WTC11 (cell line): ENCODE results near the gene FMOD. TPM values are rescaled to one million over a fixed set of nuclear protein-coding genes. Genes with fewer than 3 reads are reported as not detected.

Experiments
- ATAC-seq: fragments of 200-7000 bp; cut with Tn5 transposase; 2 replicates; pipeline ENCODE4 v1.10.0; 2021; ENCODE audit warnings: mild to moderate bottlenecking, moderate library complexity
- CTCF ChIA-PET: fragments of 300-600 bp; sonication (Branson Sonifier 250); formaldehyde crosslinking; loops from one replicate; lab custom pipeline; 2021; ENCODE audit warnings: antibody characterized with exemption; lab: Charles Lee
- POLR2A ChIA-PET: fragments of 350-600 bp; sonication (Branson Sonifier 250); formaldehyde crosslinking; loops from one replicate; lab custom pipeline; 2021; ENCODE audit warnings: antibody characterized with exemption; lab: Charles Lee
- DNase-seq: peaks from one replicate; pipeline ENCODE4 v3.0.0; 2021; ENCODE audit warnings: low spot score
- H3K27ac Mint-ChIP-seq: 2 replicates; pipeline ENCODE4 v1.8.0; 2021; ENCODE audit warnings: mixed read lengths
- H3K27me3 Mint-ChIP-seq: 2 replicates; pipeline ENCODE4 v1.8.0; 2021; ENCODE audit warnings: low read depth, mild to moderate bottlenecking, moderate library complexity, mixed read lengths
- H3K36me3 Mint-ChIP-seq: 2 replicates; pipeline ENCODE4 v1.8.0; 2021; ENCODE audit warnings: mixed read lengths
- H3K4me1 Mint-ChIP-seq: 2 replicates; pipeline ENCODE4 v1.8.0; 2022; ENCODE audit warnings: mixed read lengths
- H3K4me3 Mint-ChIP-seq: 2 replicates; pipeline ENCODE4 v1.8.0; 2021; ENCODE audit warnings: mild to moderate bottlenecking, moderate library complexity, mixed read lengths
- H3K9me3 Mint-ChIP-seq: 2 replicates; pipeline ENCODE4 v1.8.0; 2021; ENCODE audit warnings: mixed read lengths
- ATF2 ChIP-seq: sonication (generic); formaldehyde crosslinking; IDR thresholded peaks from 2 replicates; pipeline ENCODE4 v1.8.1; 2022; ENCODE audit warnings: low read depth, missing genetic modification reagents, borderline replicate concordance
- E2F5 ChIP-seq: sonication (generic); formaldehyde crosslinking; IDR thresholded peaks from 2 replicates; pipeline ENCODE4 v1.8.1; 2022; ENCODE audit warnings: mild to moderate bottlenecking, moderate library complexity, missing genetic modification reagents
- ERG ChIP-seq: fragments of 250-450 bp; sonication (Bioruptor Pico); IDR thresholded peaks from 2 replicates; pipeline ENCODE4 v1.8.0; 2021; ENCODE audit warnings: mild to moderate bottlenecking
- HMGXB4 ChIP-seq: sonication (generic); formaldehyde crosslinking; IDR thresholded peaks from 2 replicates; pipeline ENCODE4 v1.8.1; 2023; ENCODE audit warnings: mild to moderate bottlenecking, moderate library complexity, missing genetic modification reagents
- KAT7 ChIP-seq: sonication (generic); formaldehyde crosslinking; IDR thresholded peaks from 2 replicates; pipeline ENCODE4 v1.8.1; 2023; ENCODE audit warnings: missing genetic modification reagents, mild to moderate bottlenecking, borderline replicate concordance
- MAX ChIP-seq: sonication (generic); formaldehyde crosslinking; IDR thresholded peaks from 2 replicates; pipeline ENCODE4 v1.8.0; 2022; ENCODE audit warnings: mild to moderate bottlenecking, missing genetic modification reagents
- NFYB ChIP-seq: sonication (generic); formaldehyde crosslinking; conservative IDR thresholded peaks from 2 replicates; pipeline ENCODE4 v1.8.0; 2022; ENCODE audit warnings: low read depth, missing genetic modification reagents
- OVOL2 ChIP-seq: fragments of 250-450 bp; sonication (Bioruptor Pico); IDR thresholded peaks from 2 replicates; pipeline ENCODE4 v1.9.0; 2021; ENCODE audit warnings: mild to moderate bottlenecking, borderline replicate concordance
- STAT6 ChIP-seq: sonication (generic); formaldehyde crosslinking; conservative IDR thresholded peaks from 2 replicates; pipeline ENCODE4 v1.8.1; 2023; ENCODE audit warnings: mild to moderate bottlenecking, low read depth, missing genetic modification reagents, moderate library complexity
- TCF7 ChIP-seq: sonication (generic); formaldehyde crosslinking; IDR thresholded peaks from 2 replicates; pipeline ENCODE4 v1.8.0; 2022; ENCODE audit warnings: mild to moderate bottlenecking, low read depth, missing genetic modification reagents, moderate library complexity
- TP53 ChIP-seq: sonication (generic); formaldehyde crosslinking; IDR thresholded peaks from 2 replicates; pipeline ENCODE4 v1.8.1; 2023; ENCODE audit warnings: mild to moderate bottlenecking, missing genetic modification reagents
- ZNF263 ChIP-seq: sonication (generic); formaldehyde crosslinking; IDR thresholded peaks from 2 replicates; pipeline ENCODE4 v1.8.1; 2022; ENCODE audit warnings: low read depth, mild to moderate bottlenecking, moderate library complexity, missing genetic modification reagents
- ZNF396 ChIP-seq: fragments of 250-450 bp; sonication (Bioruptor Pico); IDR thresholded peaks from 2 replicates; pipeline ENCODE4 v1.8.0; 2021; ENCODE audit warnings: mild to moderate bottlenecking, moderate library complexity, borderline replicate concordance
- total RNA-seq: library from RNA; stranded (reverse); gene quantifications from 3 replicates; pipeline ENCODE4 v1.2.3, GENCODE V29; 2021
- TF ChIP-seq, protein P1 (sequence below): sonication (generic); formaldehyde crosslinking; conservative IDR thresholded peaks from 2 replicates; pipeline ENCODE4 v1.8.1; 2022; ENCODE audit warnings: mild to moderate bottlenecking, missing genetic modification reagents
- TF ChIP-seq, protein P2 (sequence below): sonication (generic); formaldehyde crosslinking; IDR thresholded peaks from 2 replicates; pipeline ENCODE4 v1.8.1; 2022; ENCODE audit warnings: low read depth, mild to moderate bottlenecking, moderate library complexity, missing genetic modification reagents, borderline replicate concordance
- TF ChIP-seq, protein P3 (sequence below): sonication (generic); formaldehyde crosslinking; IDR thresholded peaks from 2 replicates; pipeline ENCODE4 v1.8.0; 2022; ENCODE audit warnings: mild to moderate bottlenecking, missing genetic modification reagents

Gene FMOD
- total RNA-seq, 1 experiment from 2014 or later: 0.79 TPM

- no peak for TF ChIP-seq OVOL2 (CRISPR knock-in tag)
- no peak for TF ChIP-seq MAX (CRISPR knock-in tag)
- no peak for TF ChIP-seq ERG (CRISPR knock-in tag)
- no peak for TF ChIP-seq KAT7 (CRISPR knock-in tag)
- no peak for TF ChIP-seq ATF2
- TF ChIP-seq, protein P1, sequence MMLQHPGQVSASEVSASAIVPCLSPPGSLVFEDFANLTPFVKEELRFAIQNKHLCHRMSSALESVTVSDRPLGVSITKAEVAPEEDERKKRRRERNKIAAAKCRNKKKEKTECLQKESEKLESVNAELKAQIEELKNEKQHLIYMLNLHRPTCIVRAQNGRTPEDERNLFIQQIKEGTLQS (CRISPR knock-in tag): no peak
- TF ChIP-seq ZNF396 (CRISPR knock-in tag): no peak
Measured at GRCh38 chr1:203378556-203379245, 27.8 kb upstream of the FMOD start (continued).

DNA sequence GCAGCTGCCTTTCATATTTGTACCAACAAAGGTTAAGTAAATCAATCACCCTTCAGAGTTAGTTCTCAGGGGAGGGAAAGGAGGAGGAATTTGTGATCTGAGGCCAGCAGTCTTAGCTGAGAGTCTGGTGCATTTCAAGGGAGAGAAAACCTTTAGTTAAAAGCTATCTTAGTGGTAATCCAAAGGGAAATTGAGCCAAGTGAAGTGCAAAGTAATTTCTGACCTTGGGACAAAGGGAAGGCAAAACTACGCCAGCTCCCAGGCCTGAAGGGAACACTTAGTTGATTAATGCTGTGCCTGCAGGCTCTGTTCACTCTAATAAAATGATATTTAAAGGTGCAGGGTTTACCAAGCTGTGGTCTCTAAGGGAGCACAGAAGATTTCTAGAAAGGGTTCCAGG is 23.1 kb upstream of the FMOD start:
- Mint-ChIP-seq H3K4me3 (no peak overlapping the region), H3K36me3 (no peaks in the 10 kb centered on the region), H3K4me1 (no peaks in the 10 kb centered on the region), H3K27me3 (peaks cover 5% of the 10 kb centered on the region), H3K9me3 (peaks cover 8% of the 10 kb centered on the region; the same call in 1 of the 2 replicates), H3K27ac (no peak overlapping the region)
- POLR2A ChIA-PET: no interaction called here
- DNase-seq (no peak), ATAC-seq (no peak)
- TF ChIP-seq TCF7 (CRISPR knock-in tag): no peak
- no peak for TF ChIP-seq ZNF263 (CRISPR knock-in tag)
- TF ChIP-seq E2F5 (CRISPR knock-in tag): no peak
- no peak for TF ChIP-seq TP53 (CRISPR knock-in tag)
- no peak for TF ChIP-seq STAT6
- no peak for TF ChIP-seq HMGXB4
- TF ChIP-seq, protein P2, sequence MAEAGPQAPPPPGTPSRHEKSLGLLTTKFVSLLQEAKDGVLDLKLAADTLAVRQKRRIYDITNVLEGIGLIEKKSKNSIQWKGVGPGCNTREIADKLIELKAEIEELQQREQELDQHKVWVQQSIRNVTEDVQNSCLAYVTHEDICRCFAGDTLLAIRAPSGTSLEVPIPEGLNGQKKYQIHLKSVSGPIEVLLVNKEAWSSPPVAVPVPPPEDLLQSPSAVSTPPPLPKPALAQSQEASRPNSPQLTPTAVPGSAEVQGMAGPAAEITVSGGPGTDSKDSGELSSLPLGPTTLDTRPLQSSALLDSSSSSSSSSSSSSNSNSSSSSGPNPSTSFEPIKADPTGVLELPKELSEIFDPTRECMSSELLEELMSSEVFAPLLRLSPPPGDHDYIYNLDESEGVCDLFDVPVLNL (CRISPR knock-in tag): no peak
- TF ChIP-seq, protein P3, sequence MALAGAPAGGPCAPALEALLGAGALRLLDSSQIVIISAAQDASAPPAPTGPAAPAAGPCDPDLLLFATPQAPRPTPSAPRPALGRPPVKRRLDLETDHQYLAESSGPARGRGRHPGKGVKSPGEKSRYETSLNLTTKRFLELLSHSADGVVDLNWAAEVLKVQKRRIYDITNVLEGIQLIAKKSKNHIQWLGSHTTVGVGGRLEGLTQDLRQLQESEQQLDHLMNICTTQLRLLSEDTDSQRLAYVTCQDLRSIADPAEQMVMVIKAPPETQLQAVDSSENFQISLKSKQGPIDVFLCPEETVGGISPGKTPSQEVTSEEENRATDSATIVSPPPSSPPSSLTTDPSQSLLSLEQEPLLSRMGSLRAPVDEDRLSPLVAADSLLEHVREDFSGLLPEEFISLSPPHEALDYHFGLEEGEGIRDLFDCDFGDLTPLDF (CRISPR knock-in tag): no peak
- TF ChIP-seq NFYB: no peak
- CTCF ChIA-PET: no interaction called here
